SK-N-MC (cell line): ENCODE data around the gene SRR.

Source experiments
- DNase-seq: peaks from one replicate; pipeline ENCODE4 v3.0.0-alpha.2; 2011; ENCODE audit warnings: low read depth, low spot score
- H3K27ac ChIP-seq: fragments of 200-600 bp; sonication (generic); 2 replicates; pipeline ENCODE4 v1.5.1; 2016; ENCODE audit warnings: mixed run types
- H3K36me3 ChIP-seq: fragments of 200-600 bp; sonication (generic); 2 replicates; pipeline ENCODE4 v1.6.1; 2017; ENCODE audit warnings: antibody characterized with exemption, low read length, mixed read lengths; ENCODE audit not compliant: insufficient read depth
- H3K4me3 ChIP-seq: fragments of 200-600 bp; sonication (generic); 2 replicates; pipeline ENCODE4 v1.5.1; 2016
- H3K9ac ChIP-seq: fragments of 200-600 bp; sonication (generic); 2 replicates; pipeline ENCODE4 v1.8.0; 2017; ENCODE audit warnings: mixed run types, mixed read lengths; ENCODE audit not compliant: insufficient read length
- H3K9me3 ChIP-seq: fragments of 200-600 bp; sonication (generic); 2 replicates; pipeline ENCODE4 v1.6.1; 2017; ENCODE audit warnings: low read depth, mild to moderate bottlenecking, antibody characterized with exemption, low read length, moderate library complexity, mixed read lengths
- EZH2 ChIP-seq: fragments of 200-600 bp; sonication (generic); IDR thresholded peaks from one replicate; pipeline ENCODE4 v1.6.1; 2017; ENCODE audit warnings: antibody characterized with exemption
- FOXP2 ChIP-seq: optimal IDR thresholded peaks from 2 replicates; pipeline ENCODE3; 2011; ENCODE audit warnings: mild to moderate bottlenecking, moderate library complexity; ENCODE audit not compliant: insufficient read depth; ENCODE audit errors: extremely low read length, control extremely low read depth
- POLR2AphosphoS5 ChIP-seq: IDR thresholded peaks from 2 replicates; pipeline ENCODE4 v1.6.1; 2012; ENCODE audit warnings: mild to moderate bottlenecking, low read depth, low read length, borderline replicate concordance

SRR gene

DNA sequence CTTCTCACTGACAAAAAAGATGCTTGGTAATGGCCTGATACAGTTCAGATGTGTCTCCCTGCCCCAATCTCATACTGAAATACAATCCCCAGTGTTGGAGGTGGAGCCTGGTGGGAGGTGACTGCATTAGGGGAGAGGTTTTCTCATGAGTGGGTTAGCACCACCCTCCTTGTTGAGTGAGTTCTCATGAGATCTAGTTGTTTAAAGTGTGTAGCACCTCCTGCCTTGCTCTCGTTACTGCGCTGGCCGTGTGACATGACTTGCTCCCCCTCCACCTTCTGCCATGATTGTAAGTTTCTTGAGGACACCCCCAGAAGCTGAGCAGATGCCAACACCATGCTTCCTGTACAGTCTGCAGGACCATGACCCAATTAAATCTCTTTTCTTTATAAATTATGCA is 27.6 kb downstream of the SRR start:
- TF ChIP-seq FOXP2 (no peak), POLR2AphosphoS5 (no peak), EZH2 (no peak)
- peaks cover 95% of the 10 kb centered on the region for H3K36me3 ChIP-seq
- H3K27ac ChIP-seq, result no peak overlapping the region
- H3K9ac ChIP-seq, result no peak overlapping the region
- no peak overlapping the region for H3K4me3 ChIP-seq
- H3K9me3 ChIP-seq, result no peaks in the 10 kb centered on the region
- no peak for DNase-seq

DNA sequence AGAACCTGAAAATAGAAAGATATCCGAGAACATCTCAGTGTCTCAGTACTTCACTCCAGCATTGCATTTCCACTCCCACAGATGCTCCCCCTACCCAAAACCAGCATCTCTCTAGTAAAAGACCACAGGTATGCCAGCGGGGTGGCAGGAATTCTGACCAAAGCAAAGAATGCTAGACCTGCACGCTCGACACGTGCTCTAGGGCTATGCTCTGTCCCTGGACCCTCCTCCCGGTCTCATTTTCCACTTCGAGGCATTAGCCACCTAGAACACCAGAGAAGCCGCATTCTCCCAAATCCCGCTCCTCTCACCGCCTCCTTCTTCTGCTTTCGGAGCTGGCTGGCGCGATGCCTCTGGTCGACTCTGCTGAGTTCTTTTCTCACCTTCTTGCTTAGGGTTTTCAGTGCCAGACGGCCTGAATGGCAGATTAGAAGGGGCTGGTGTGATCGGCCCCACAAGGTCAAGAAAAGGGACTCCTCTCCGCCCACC is 32.0 kb downstream of the SRR start:
- TF ChIP-seq POLR2AphosphoS5 (no peak), EZH2 (no peak), FOXP2 (no peak)
- Histone ChIP-seq H3K4me3 (peak overlapping the region; percentile 97), H3K36me3 (peaks cover 52% of the 10 kb centered on the region), H3K27ac (peak overlapping the region; percentile 75), H3K9ac (peak overlapping the region; percentile 98), H3K9me3 (no peaks in the 10 kb centered on the region)
- no peak for DNase-seq

DNA sequence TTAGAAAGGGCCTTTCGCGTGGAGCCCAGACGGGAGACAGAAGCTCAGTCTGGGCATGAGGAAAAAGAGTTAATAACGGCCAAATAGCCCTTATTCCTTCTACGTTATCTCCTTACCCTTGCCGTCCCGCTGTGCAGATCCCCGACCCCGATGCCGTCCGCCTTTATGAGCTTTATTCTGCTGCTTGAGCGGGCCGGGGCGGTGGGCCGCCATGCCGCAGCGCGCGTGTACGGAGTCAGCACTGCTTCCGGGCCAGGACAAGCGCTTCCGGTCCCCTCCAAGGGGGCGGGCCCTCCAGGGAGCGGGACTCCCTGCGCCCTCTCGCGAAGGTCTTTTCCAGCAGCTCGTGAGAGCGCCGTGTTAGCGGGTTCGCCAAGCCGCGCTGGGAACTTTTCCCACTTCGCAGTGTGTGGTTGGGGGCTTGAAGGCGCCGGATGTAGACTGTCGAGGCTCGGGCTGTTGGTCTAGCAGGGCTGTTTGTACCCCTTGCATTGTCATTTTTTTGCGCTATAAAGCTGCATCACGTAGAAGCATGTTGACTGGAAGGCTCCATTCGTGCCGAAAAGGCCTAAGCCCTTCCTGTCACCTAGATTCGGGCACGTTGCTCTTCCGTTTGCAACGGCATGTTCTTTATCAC is 32.6 kb downstream of the SRR start, which contains the start of gene TSR1:
Gene TSR1, minus strand, starts transcription at position 243 of the 637 bp plus-strand sequence. Its CDS starts 30 bp downstream, at position 213.
- H3K9ac ChIP-seq, result peak within 1 kb of the TSS; percentile 98
- H3K27ac ChIP-seq, result peak within 1 kb of the TSS; percentile 86
- no peaks in the 10 kb centered on the region for H3K9me3 ChIP-seq
- DNase-seq, result peak; percentile 30
- TF ChIP-seq POLR2AphosphoS5 (peak; percentile 94), FOXP2 (no peak)
- H3K36me3 ChIP-seq, result peaks cover 47% of the 10 kb centered on the region
- peak within 1 kb of the TSS; percentile 97 for H3K4me3 ChIP-seq

DNA sequence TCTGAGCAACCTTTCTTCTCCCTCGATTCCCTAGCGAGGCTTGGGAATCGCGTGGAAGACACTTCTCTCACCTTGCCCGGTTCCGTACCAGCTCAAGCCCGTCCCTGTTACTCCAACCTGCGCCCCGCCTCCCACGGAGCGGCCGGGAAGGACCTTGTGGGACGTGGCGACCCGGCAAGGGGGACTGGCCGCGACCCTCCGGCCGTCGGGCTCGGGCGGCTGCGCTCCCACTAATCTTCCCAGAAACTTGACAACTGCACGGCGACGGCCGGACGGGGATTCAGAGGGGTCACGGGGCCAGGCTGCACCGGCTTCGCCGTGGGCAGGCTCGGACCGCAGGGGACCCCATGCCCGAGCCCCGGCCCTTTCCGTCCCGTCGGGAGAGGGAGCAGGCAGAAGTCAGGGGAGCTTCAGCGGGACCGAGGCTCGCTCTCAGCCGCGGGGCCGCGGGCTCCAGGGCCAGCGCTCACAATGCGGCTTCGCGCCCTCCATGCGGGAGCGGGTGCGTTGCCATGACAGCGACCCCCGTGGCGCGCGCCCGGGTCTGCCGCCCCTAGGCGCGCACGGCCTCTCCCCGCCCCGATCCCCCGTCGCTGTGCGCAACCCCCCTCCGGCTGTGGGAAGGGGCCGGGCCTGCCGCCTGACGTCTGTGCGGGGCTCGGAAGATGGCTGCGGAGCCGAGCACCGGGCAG is 33.2 kb downstream of the SRR start, which contains the start of gene SGSM2:
Gene SGSM2, plus strand, starts transcription at position 650 of the 692 bp plus-strand sequence. CDS start 188 bp downstream, outside the sequence.
- DNase-seq, result no peak
- H3K36me3 ChIP-seq, result peaks cover 45% of the 10 kb centered on the region
- peak within 1 kb of the TSS; percentile 86 for H3K27ac ChIP-seq
- peak within 1 kb of the TSS; percentile 97 for H3K4me3 ChIP-seq
- no peak for TF ChIP-seq EZH2
- no peak for TF ChIP-seq POLR2AphosphoS5
- TF ChIP-seq FOXP2, result no peak
- no peaks in the 10 kb centered on the region for H3K9me3 ChIP-seq
- peak within 1 kb of the TSS; percentile 98 for H3K9ac ChIP-seq

DNA sequence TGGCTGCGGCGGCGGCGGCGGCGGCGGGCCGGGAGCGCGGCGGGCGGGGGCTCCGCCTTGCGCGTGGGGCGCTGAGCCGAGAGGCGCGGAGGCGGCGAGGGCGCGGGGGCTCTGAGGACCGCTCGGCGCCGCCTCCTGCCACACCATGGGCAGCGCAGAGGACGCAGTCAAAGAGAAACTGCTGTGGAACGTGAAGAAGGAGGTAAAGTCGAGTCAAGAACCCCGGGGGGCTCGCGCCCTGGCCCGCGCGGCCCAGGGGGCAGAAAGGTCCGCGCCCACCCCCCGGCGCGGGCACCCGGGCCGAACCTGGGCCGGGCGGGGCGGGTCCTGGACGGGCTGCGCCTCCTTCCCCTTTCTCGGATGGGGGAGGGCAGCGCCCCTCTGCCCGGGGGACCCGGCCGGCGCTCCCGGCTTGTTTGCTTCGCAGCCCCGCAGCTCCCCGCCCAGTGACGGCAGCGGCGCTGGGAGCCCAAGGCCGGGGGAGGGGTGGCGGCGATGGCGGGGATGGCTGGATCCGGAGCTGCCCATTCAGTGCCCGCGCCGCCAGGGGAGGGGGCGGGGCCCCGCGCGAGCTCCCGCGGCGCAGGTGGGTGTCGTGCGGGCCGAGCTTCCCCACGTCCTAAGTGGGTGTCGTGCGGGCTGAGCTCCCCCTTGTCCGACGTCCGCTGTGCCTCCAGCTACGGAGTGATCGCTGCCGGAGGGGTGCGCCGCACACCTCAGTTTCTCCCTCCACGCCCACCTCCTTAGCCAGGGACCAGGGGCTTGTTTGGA is 34.0 kb downstream of the SRR start:
- no peak for TF ChIP-seq EZH2
- no peak for TF ChIP-seq FOXP2
- no peak for TF ChIP-seq POLR2AphosphoS5
- Histone ChIP-seq H3K4me3 (peak overlapping the region; percentile 97), H3K36me3 (peaks cover 41% of the 10 kb centered on the region), H3K9me3 (no peaks in the 10 kb centered on the region), H3K9ac (peak overlapping the region; percentile 81), H3K27ac (no peak overlapping the region)
- DNase-seq, result no peak

DNA sequence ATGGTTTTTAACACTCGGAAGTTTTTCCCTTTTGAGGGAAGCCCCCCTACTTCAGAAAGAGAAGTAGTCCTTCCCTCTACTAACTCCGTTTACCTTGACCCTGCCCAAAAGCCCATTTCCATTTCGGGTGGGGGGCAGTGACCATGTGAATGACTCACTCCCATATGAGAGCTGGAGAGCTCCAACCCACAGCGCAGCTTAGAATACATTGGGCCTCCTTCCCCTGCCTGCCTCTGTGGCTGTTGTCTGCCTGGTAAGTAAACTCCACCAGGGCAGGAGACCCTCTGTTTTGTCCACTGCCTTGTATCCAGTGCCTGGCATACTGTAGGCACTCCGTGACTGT is 34.5 kb downstream of the SRR start:
- Histone ChIP-seq H3K9me3 (no peaks in the 10 kb centered on the region), H3K36me3 (peaks cover 35% of the 10 kb centered on the region), H3K9ac (no peak overlapping the region), H3K4me3 (peak overlapping the region; percentile 97), H3K27ac (no peak overlapping the region)
- TF ChIP-seq POLR2AphosphoS5 (no peak), EZH2 (no peak), FOXP2 (no peak)
- no peak for DNase-seq

DNA sequence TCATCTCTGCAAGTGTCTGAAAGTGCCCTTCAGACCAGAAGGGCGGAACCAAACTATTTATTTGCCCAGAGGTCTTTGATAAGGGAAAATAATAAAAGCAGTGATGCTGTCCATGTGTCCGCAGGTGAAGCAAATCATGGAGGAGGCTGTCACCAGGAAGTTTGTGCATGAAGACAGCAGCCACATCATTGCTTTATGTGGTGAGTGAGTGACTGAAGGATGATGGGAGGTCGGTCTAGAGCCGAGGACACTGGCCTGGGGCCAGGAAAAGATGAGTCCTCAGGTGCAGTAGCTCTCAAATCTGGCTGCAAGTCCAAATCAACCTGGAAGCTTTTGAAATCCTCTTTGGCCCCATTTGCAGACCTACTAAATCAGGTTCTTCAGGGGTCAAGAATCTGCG is 39.7 kb downstream of the SRR start:
- DNase-seq, result no peak
- H3K27ac ChIP-seq, result no peak overlapping the region
- H3K9me3 ChIP-seq, result no peaks in the 10 kb centered on the region
- H3K36me3 ChIP-seq, result peaks cover 13% of the 10 kb centered on the region
- no peak overlapping the region for H3K4me3 ChIP-seq
- TF ChIP-seq EZH2, result no peak
- no peak for TF ChIP-seq FOXP2
- no peak for TF ChIP-seq POLR2AphosphoS5
- no peak overlapping the region for H3K9ac ChIP-seq

DNA sequence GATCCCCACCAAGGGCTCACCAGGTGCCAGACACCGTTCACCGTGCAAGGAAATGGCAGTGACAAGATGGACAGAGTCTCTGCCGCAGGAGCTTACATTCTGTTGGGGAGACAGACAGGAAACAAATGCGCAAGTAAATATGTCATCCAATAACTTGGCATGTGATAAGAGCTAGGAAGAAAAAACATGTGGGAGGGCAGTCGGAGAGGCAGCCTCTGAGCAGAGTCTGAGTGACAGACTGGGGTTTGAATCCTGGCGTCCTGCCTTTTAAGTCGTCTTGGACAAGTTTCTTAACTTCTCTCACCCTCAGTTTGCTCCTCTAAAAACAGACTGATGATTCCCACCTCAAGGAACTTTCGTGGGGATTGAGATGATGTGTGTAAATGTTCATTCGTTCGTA is 40.8 kb downstream of the SRR start:
- Histone ChIP-seq H3K9ac (no peak overlapping the region), H3K36me3 (peaks cover 13% of the 10 kb centered on the region), H3K9me3 (no peaks in the 10 kb centered on the region), H3K27ac (no peak overlapping the region), H3K4me3 (no peak overlapping the region)
- TF ChIP-seq FOXP2, result no peak
- no peak for TF ChIP-seq EZH2
- no peak for TF ChIP-seq POLR2AphosphoS5
- DNase-seq, result no peak
